22Rv1 (cell line): ENCODE results near the gene HRCT1.

Source experiments
- H3K27ac ChIP-seq: fragments of 450-650 bp; 2 replicates; pipeline ENCODE4 v1.5.1; 2017
- ZFX ChIP-seq: fragments of 450-650 bp; IDR thresholded peaks from 2 replicates; pipeline ENCODE4 v1.6.1; 2017; ENCODE audit warnings: antibody characterized with exemption, borderline replicate concordance
- TF ChIP-seq, protein P1 (sequence below): fragments of 450-650 bp; IDR thresholded peaks from 2 replicates; pipeline ENCODE4 v1.5.1; 2017; ENCODE audit warnings: mild to moderate bottlenecking

HRCT1 gene

DNA sequence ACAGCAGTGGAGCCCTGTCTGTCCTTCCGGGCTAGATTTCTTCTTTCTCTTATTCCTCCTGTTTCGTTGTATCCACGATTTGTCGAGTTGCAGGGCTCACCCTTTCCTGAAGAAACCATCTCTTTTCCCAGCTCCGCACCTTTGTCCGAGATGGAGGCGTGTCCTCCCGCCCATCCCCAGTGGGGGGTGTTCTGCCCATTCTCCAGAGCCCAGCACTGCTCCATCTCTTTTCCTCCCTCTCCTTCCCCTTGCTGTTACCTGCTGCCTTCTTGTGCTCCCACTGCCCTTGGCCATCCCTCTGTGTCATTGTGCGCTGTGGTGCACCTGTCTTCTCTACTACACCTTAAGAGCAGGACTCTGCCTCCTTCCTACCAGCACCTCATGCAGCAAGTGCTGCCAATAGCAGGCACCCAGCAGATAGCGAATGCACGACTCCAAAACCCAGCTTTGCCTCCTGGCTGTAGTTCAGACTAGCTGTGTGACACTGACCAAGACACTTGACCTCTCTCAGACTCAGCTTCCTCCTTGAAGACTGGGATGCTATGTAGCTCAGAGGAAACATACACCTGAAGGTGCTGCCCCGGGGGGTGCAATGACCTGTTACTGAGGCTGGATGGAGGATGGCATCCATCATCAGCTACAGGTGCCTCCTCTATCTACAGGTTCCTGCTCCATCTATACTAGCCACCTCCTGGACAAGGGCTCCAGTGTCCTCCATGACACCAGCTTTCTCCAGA lies 44.7 kb upstream of the HRCT1 start:
- TF ChIP-seq ZFX: no peak
- TF ChIP-seq, protein P1, sequence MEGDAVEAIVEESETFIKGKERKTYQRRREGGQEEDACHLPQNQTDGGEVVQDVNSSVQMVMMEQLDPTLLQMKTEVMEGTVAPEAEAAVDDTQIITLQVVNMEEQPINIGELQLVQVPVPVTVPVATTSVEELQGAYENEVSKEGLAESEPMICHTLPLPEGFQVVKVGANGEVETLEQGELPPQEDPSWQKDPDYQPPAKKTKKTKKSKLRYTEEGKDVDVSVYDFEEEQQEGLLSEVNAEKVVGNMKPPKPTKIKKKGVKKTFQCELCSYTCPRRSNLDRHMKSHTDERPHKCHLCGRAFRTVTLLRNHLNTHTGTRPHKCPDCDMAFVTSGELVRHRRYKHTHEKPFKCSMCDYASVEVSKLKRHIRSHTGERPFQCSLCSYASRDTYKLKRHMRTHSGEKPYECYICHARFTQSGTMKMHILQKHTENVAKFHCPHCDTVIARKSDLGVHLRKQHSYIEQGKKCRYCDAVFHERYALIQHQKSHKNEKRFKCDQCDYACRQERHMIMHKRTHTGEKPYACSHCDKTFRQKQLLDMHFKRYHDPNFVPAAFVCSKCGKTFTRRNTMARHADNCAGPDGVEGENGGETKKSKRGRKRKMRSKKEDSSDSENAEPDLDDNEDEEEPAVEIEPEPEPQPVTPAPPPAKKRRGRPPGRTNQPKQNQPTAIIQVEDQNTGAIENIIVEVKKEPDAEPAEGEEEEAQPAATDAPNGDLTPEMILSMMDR: no peak
- H3K27ac ChIP-seq: no peak overlapping the region

- TF ChIP-seq, protein P1: no peak
- TF ChIP-seq ZFX: no peak
- no peak overlapping the region for H3K27ac ChIP-seq
These were observed 43.7 kb upstream of the HRCT1 start for GRCh38 chr9:35862328-35862727.

GRCh38 chr9:35863583-35863982 lies 42.4 kb upstream of the HRCT1 start:
- no peak overlapping the region for H3K27ac ChIP-seq
- TF ChIP-seq, protein P1: no peak
- TF ChIP-seq ZFX: no peak

GRCh38 chr9:35864695-35865255 lies 41.2 kb upstream of the HRCT1 start:
- TF ChIP-seq ZFX: no peak
- TF ChIP-seq, protein P1: no peak
- no peak overlapping the region for H3K27ac ChIP-seq

- H3K27ac ChIP-seq: no peak overlapping the region
- no peak for TF ChIP-seq ZFX
- TF ChIP-seq, protein P1: no peak
These were observed 38.5 kb upstream of the HRCT1 start for GRCh38 chr9:35867538-35867937.

- no peak overlapping the region for H3K27ac ChIP-seq
- TF ChIP-seq, protein P1: no peak
- no peak for TF ChIP-seq ZFX
These were observed 37.1 kb upstream of the HRCT1 start for GRCh38 chr9:35868933-35869332.

DNA sequence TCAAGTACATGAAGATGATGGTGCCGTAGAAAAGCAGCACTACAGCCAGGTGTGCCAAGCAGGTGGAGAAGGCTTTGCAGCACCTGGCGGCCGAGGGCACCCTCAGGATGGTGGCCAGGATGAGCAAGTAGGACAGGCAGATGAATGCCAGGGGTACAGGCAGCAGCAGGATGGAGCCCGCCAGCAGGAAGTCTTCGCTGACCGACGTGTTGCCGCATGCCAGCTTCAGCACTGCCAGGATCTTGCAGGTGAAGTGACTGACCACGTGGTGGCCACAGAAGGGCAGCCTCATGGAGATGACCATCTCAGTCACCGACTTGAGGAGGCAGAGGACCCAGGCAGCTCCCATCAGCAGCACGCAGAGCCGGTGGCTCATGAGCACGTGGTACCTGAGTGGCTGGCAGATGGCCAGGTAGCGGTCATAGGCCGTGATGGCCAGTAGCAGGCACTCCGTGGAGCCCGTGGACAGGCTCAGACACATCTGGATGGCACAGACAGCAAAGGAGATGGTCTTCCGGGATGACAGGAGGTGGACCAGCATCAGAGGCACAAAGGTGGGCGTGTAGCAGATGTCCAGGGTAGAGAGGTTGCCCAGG lies 36.3 kb upstream of the HRCT1 start:
- TF ChIP-seq, protein P1: no peak
- no peak for TF ChIP-seq ZFX
- H3K27ac ChIP-seq: no peak overlapping the region
